WTC11 (cell line): Measurements from ENCODE around the gene DACT3. TPM values are rescaled to one million over a fixed set of nuclear protein-coding genes. Genes with fewer than 3 reads are reported as not detected.

Experiments
- ATAC-seq: fragments of 200-7000 bp; cut with Tn5 transposase; 2 replicates; pipeline ENCODE4 v1.10.0; 2021; ENCODE audit warnings: mild to moderate bottlenecking, moderate library complexity
- CTCF ChIA-PET: fragments of 300-600 bp; sonication (Branson Sonifier 250); formaldehyde crosslinking; loops from one replicate; lab custom pipeline; 2021; ENCODE audit warnings: antibody characterized with exemption; lab: Charles Lee
- POLR2A ChIA-PET: fragments of 350-600 bp; sonication (Branson Sonifier 250); formaldehyde crosslinking; loops from one replicate; lab custom pipeline; 2021; ENCODE audit warnings: antibody characterized with exemption; lab: Charles Lee
- DNase-seq: peaks from one replicate; pipeline ENCODE4 v3.0.0; 2021; ENCODE audit warnings: low spot score
- H3K27ac Mint-ChIP-seq: 2 replicates; pipeline ENCODE4 v1.8.0; 2021; ENCODE audit warnings: mixed read lengths
- H3K27me3 Mint-ChIP-seq: 2 replicates; pipeline ENCODE4 v1.8.0; 2021; ENCODE audit warnings: low read depth, mild to moderate bottlenecking, moderate library complexity, mixed read lengths
- H3K36me3 Mint-ChIP-seq: 2 replicates; pipeline ENCODE4 v1.8.0; 2021; ENCODE audit warnings: mixed read lengths
- H3K4me1 Mint-ChIP-seq: 2 replicates; pipeline ENCODE4 v1.8.0; 2022; ENCODE audit warnings: mixed read lengths
- H3K4me3 Mint-ChIP-seq: 2 replicates; pipeline ENCODE4 v1.8.0; 2021; ENCODE audit warnings: mild to moderate bottlenecking, moderate library complexity, mixed read lengths
- H3K9me3 Mint-ChIP-seq: 2 replicates; pipeline ENCODE4 v1.8.0; 2021; ENCODE audit warnings: mixed read lengths
- ATF1 ChIP-seq: sonication (generic); formaldehyde crosslinking; IDR thresholded peaks from 2 replicates; pipeline ENCODE4 v1.8.1; 2023; ENCODE audit warnings: mild to moderate bottlenecking, moderate library complexity, missing genetic modification reagents
- CREB1 ChIP-seq: sonication (generic); formaldehyde crosslinking; IDR thresholded peaks from 2 replicates; pipeline ENCODE4 v1.8.0; 2023; ENCODE audit warnings: mild to moderate bottlenecking, missing genetic modification reagents
- EMX1 ChIP-seq: fragments of 250-450 bp; sonication (Bioruptor Pico); IDR thresholded peaks from 2 replicates; pipeline ENCODE4 v1.8.0; 2021; ENCODE audit warnings: mild to moderate bottlenecking
- ESRRA ChIP-seq: sonication (generic); formaldehyde crosslinking; IDR thresholded peaks from 2 replicates; pipeline ENCODE4 v1.8.1; 2022; ENCODE audit warnings: mild to moderate bottlenecking, missing genetic modification reagents, borderline replicate concordance
- GRHL2 ChIP-seq: fragments of 250-450 bp; sonication (Bioruptor Pico); IDR thresholded peaks from 2 replicates; pipeline ENCODE4 v1.8.0; 2022; ENCODE audit warnings: mild to moderate bottlenecking, moderate library complexity; ENCODE audit not compliant: insufficient replicate concordance, severe bottlenecking
- GTF2I ChIP-seq: fragments of 250-450 bp; sonication (Bioruptor Pico); conservative IDR thresholded peaks from 2 replicates; pipeline ENCODE4 v1.4.0; 2021; ENCODE audit warnings: mild to moderate bottlenecking
- JAZF1 ChIP-seq: fragments of 250-450 bp; sonication (Bioruptor Pico); IDR thresholded peaks from 2 replicates; pipeline ENCODE4 v1.9.0; 2021; ENCODE audit warnings: moderate library complexity, mild to moderate bottlenecking, inconsistent platforms
- JUN ChIP-seq: sonication (generic); formaldehyde crosslinking; IDR thresholded peaks from 2 replicates; pipeline ENCODE4 v1.8.0; 2023; ENCODE audit warnings: mild to moderate bottlenecking, missing genetic modification reagents
- NFYB ChIP-seq: sonication (generic); formaldehyde crosslinking; conservative IDR thresholded peaks from 2 replicates; pipeline ENCODE4 v1.8.0; 2022; ENCODE audit warnings: low read depth, missing genetic modification reagents
- NR1H2 ChIP-seq: sonication (generic); formaldehyde crosslinking; IDR thresholded peaks from 2 replicates; pipeline ENCODE4 v1.9.0; 2021; ENCODE audit warnings: mild to moderate bottlenecking, moderate library complexity, missing genetic modification reagents
- OVOL2 ChIP-seq: fragments of 250-450 bp; sonication (Bioruptor Pico); IDR thresholded peaks from 2 replicates; pipeline ENCODE4 v1.9.0; 2021; ENCODE audit warnings: mild to moderate bottlenecking, borderline replicate concordance
- PRRX2 ChIP-seq: fragments of 250-450 bp; sonication (Bioruptor Pico); IDR thresholded peaks from 2 replicates; pipeline ENCODE4 v1.8.0; 2021; ENCODE audit warnings: mild to moderate bottlenecking
- RELA ChIP-seq: sonication (generic); formaldehyde crosslinking; IDR thresholded peaks from 2 replicates; pipeline ENCODE4 v1.8.1; 2022; ENCODE audit warnings: missing genetic modification reagents, mild to moderate bottlenecking, borderline replicate concordance
- SMAD4 ChIP-seq: sonication (generic); formaldehyde crosslinking; IDR thresholded peaks from 2 replicates; pipeline ENCODE4 v1.8.0; 2022; ENCODE audit warnings: mild to moderate bottlenecking, missing genetic modification reagents
- SOX15 ChIP-seq: fragments of 250-450 bp; sonication (Bioruptor Pico); IDR thresholded peaks from 2 replicates; pipeline ENCODE4 v1.9.0; 2021; ENCODE audit warnings: mild to moderate bottlenecking
- TEAD1 ChIP-seq: sonication (generic); formaldehyde crosslinking; IDR thresholded peaks from 2 replicates; pipeline ENCODE4 v1.8.0; 2022; ENCODE audit warnings: mild to moderate bottlenecking, missing genetic modification reagents
- ZNF138 ChIP-seq: sonication (generic); formaldehyde crosslinking; conservative IDR thresholded peaks from 2 replicates; pipeline ENCODE4 v1.8.1; 2022; ENCODE audit warnings: mild to moderate bottlenecking, moderate library complexity, missing genetic modification reagents
- ZNF232 ChIP-seq: sonication (generic); formaldehyde crosslinking; IDR thresholded peaks from 2 replicates; pipeline ENCODE4 v1.8.0; 2022; ENCODE audit warnings: mild to moderate bottlenecking, missing genetic modification reagents
- ZNF671 ChIP-seq: fragments of 250-450 bp; sonication (Bioruptor Pico); IDR thresholded peaks from 2 replicates; pipeline ENCODE4 v1.8.0; 2021; ENCODE audit warnings: mild to moderate bottlenecking
- total RNA-seq: library from RNA; stranded (reverse); gene quantifications from 3 replicates; pipeline ENCODE4 v1.2.3, GENCODE V29; 2021
- TF ChIP-seq, protein P1 (sequence below): sonication (generic); formaldehyde crosslinking; IDR thresholded peaks from 2 replicates; pipeline ENCODE4 v1.8.1; 2022; ENCODE audit warnings: mild to moderate bottlenecking, missing genetic modification reagents, moderate library complexity, borderline replicate concordance
- TF ChIP-seq, protein P2 (sequence below): sonication (generic); formaldehyde crosslinking; IDR thresholded peaks from 2 replicates; pipeline ENCODE4 v1.8.0; 2022; ENCODE audit warnings: mild to moderate bottlenecking, missing genetic modification reagents
- TF ChIP-seq, protein P3 (sequence below): sonication (generic); formaldehyde crosslinking; IDR thresholded peaks from 2 replicates; pipeline ENCODE4 v1.8.1; 2022; ENCODE audit warnings: low read depth, missing genetic modification reagents, borderline replicate concordance
- TF ChIP-seq, protein P4 (sequence below): sonication (generic); formaldehyde crosslinking; IDR thresholded peaks from 2 replicates; pipeline ENCODE4 v1.8.0; 2023; ENCODE audit warnings: mild to moderate bottlenecking, missing genetic modification reagents
- TF ChIP-seq, protein P5 (sequence below): fragments of 250-450 bp; sonication (Bioruptor Pico); conservative IDR thresholded peaks from 2 replicates; pipeline ENCODE4 v1.9.0; 2021; ENCODE audit warnings: mild to moderate bottlenecking
- TF ChIP-seq, protein P6 (sequence below): sonication (generic); formaldehyde crosslinking; IDR thresholded peaks from 2 replicates; pipeline ENCODE4 v1.8.0; 2022; ENCODE audit warnings: mild to moderate bottlenecking, missing genetic modification reagents

The DACT3 gene
- total RNA-seq, 1 experiment from 2014 or later, result 1.9 TPM

DNA sequence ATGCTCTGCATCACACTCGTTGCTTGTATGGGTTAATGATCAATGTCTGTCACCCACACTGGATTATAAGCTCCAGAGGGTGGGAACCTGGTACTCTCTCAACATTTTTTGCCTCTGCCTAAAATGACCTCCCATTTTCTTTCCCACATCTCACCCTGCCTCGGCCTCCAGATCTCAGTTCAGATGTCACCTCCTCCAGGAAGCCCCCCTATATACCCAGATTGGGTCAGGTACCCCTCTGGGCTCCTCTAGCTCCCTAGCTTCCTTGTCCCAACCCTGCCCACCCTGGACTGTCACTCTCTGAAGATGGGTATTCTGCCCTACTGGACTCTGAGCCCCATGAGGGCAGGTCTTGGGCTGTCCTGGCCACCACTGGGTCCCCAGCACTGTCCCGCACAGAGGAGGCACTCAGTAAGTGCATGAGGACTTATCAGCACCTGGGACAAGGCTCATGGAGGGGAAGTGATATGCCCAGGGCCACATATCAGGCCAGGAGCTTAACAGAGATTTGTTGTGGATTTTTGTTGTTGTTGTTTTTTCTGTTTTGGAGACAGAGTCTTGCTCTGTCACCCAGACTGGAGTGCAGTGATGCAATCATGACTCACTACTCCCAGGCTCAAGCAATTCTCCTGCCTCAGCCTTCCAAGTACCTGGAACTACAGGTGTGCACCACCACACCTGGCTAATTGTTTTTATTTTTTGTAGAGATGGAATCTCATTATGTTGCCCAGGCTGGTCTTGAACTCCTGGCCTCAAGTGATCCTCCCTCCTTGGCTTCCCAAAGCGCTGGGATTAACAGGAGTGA is 32.1 kb upstream of the DACT3 start (continued):
- TF ChIP-seq, protein P1, sequence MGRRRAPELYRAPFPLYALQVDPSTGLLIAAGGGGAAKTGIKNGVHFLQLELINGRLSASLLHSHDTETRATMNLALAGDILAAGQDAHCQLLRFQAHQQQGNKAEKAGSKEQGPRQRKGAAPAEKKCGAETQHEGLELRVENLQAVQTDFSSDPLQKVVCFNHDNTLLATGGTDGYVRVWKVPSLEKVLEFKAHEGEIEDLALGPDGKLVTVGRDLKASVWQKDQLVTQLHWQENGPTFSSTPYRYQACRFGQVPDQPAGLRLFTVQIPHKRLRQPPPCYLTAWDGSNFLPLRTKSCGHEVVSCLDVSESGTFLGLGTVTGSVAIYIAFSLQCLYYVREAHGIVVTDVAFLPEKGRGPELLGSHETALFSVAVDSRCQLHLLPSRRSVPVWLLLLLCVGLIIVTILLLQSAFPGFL, result no peak

DNA sequence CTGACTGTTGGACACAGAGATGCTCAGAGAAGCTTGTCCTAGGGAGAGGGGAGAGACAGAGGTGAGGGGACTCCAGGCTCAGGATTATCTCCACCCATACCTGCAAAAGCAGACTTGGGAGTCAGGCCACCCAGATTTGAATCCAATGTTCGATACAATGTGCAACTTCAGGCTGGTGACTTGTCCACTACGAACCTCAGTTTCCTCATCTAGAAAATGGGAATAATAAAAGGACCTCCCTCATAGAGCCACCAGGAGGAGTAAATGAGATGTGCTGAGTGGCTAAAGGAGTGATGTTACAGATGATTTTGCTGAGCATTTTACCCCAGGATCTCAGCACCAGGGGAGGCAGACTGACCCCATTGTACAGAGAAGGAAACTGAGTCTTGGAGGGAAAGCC is 31.0 kb upstream of the DACT3 start:
- ChIA-PET POLR2A (no interaction called here), CTCF (no interaction called here)
- no peak for DNase-seq
- no peak overlapping the region for H3K27ac Mint-ChIP-seq
- no peak for ATAC-seq
- H3K4me1 Mint-ChIP-seq, result peaks cover 9% of the 10 kb centered on the region
- TF ChIP-seq EMX1 (CRISPR knock-in tag) (no peak), NFYB (no peak), JAZF1 (CRISPR knock-in tag) (no peak), SMAD4 (CRISPR knock-in tag) (no peak), OVOL2 (CRISPR knock-in tag) (no peak), GTF2I (CRISPR knock-in tag) (no peak)
- TF ChIP-seq, protein P2, sequence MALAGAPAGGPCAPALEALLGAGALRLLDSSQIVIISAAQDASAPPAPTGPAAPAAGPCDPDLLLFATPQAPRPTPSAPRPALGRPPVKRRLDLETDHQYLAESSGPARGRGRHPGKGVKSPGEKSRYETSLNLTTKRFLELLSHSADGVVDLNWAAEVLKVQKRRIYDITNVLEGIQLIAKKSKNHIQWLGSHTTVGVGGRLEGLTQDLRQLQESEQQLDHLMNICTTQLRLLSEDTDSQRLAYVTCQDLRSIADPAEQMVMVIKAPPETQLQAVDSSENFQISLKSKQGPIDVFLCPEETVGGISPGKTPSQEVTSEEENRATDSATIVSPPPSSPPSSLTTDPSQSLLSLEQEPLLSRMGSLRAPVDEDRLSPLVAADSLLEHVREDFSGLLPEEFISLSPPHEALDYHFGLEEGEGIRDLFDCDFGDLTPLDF (CRISPR knock-in tag), result no peak
- TF ChIP-seq, protein P3, sequence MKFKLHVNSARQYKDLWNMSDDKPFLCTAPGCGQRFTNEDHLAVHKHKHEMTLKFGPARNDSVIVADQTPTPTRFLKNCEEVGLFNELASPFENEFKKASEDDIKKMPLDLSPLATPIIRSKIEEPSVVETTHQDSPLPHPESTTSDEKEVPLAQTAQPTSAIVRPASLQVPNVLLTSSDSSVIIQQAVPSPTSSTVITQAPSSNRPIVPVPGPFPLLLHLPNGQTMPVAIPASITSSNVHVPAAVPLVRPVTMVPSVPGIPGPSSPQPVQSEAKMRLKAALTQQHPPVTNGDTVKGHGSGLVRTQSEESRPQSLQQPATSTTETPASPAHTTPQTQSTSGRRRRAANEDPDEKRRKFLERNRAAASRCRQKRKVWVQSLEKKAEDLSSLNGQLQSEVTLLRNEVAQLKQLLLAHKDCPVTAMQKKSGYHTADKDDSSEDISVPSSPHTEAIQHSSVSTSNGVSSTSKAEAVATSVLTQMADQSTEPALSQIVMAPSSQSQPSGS (CRISPR knock-in tag), result no peak
- TF ChIP-seq, protein P4, sequence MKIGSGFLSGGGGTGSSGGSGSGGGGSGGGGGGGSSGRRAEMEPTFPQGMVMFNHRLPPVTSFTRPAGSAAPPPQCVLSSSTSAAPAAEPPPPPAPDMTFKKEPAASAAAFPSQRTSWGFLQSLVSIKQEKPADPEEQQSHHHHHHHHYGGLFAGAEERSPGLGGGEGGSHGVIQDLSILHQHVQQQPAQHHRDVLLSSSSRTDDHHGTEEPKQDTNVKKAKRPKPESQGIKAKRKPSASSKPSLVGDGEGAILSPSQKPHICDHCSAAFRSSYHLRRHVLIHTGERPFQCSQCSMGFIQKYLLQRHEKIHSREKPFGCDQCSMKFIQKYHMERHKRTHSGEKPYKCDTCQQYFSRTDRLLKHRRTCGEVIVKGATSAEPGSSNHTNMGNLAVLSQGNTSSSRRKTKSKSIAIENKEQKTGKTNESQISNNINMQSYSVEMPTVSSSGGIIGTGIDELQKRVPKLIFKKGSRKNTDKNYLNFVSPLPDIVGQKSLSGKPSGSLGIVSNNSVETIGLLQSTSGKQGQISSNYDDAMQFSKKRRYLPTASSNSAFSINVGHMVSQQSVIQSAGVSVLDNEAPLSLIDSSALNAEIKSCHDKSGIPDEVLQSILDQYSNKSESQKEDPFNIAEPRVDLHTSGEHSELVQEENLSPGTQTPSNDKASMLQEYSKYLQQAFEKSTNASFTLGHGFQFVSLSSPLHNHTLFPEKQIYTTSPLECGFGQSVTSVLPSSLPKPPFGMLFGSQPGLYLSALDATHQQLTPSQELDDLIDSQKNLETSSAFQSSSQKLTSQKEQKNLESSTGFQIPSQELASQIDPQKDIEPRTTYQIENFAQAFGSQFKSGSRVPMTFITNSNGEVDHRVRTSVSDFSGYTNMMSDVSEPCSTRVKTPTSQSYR (CRISPR knock-in tag), result no peak
- TF ChIP-seq, protein P5, sequence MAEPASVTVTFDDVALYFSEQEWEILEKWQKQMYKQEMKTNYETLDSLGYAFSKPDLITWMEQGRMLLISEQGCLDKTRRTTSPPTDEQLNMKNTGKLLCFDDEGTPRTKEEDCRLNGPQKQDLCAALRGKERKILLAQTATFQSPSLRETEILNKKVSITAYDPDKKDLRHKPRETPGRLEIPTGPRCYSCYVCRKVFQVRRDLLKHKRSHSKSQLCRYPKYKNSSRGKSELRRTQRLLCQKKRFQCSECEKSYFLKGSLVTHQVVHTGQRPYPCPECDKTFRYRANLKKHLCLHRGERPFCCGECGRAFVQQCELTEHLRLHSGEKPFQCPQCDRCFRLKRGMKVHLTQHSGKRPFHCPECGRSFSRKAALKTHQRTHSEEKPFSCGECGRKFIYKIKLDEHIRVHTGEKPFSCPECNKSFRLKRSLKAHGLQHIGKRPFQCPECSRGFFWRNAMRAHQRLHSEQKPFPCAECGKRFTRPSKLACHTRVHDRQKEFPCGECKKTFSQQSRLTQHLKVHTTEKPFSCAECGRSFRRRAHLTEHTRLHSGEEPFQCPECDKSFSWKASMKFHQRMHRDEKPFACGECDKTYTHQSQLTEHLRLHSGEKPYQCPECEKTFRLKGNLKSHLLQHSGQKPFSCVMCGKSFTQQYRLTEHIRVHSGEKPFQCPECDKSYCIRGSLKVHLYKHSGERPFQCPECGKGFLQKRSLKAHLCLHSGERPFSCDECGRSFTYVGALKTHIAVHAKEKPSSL (CRISPR knock-in tag), result no peak
- H3K27me3 Mint-ChIP-seq, result no peaks in the 10 kb centered on the region
- peaks cover 6% of the 10 kb centered on the region for H3K9me3 Mint-ChIP-seq
- no peak overlapping the region for H3K4me3 Mint-ChIP-seq
- peaks cover 88% of the 10 kb centered on the region for H3K36me3 Mint-ChIP-seq

DNA sequence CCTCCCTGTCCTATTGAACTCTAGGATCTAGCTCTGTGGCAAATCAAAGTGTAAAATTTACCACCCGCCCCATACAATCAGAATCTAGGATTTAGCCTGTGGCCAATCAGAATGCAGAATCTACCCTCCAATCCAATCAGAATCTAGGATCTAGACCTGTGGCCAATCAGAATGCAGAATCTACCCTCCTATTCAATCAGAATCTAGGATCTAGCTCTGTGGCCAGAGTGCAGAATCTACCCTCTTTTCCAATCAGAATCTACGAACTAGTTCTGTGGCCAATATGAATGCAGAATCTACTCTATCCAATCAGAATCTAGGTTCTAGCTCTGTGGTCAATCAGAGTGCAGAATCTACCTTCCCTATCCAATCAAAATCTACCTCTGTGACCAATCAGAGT is 30.1 kb upstream of the DACT3 start:
- Mint-ChIP-seq H3K9me3 (peaks cover 6% of the 10 kb centered on the region), H3K27me3 (no peaks in the 10 kb centered on the region), H3K4me1 (peaks cover 1% of the 10 kb centered on the region), H3K36me3 (peaks cover 89% of the 10 kb centered on the region), H3K4me3 (no peak overlapping the region), H3K27ac (no peak overlapping the region)
- ChIA-PET CTCF (no interaction called here), POLR2A (no interaction called here)
- DNase-seq (no peak), ATAC-seq (no peak)
- TF ChIP-seq RELA (CRISPR knock-in tag) (no peak), SOX15 (CRISPR knock-in tag) (no peak), CREB1 (CRISPR knock-in tag) (no peak), ATF1 (CRISPR knock-in tag) (no peak), JUN (CRISPR knock-in tag) (no peak), ZNF232 (CRISPR knock-in tag) (no peak), GRHL2 (CRISPR knock-in tag) (no peak), ESRRA (CRISPR knock-in tag) (no peak), GTF2I (CRISPR knock-in tag) (no peak), NR1H2 (CRISPR knock-in tag) (no peak), ZNF138 (no peak), ZNF671 (CRISPR knock-in tag) (no peak), PRRX2 (CRISPR knock-in tag) (no peak), TEAD1 (CRISPR knock-in tag) (no peak)
- TF ChIP-seq, protein P2 (CRISPR knock-in tag), result no peak
- TF ChIP-seq, protein P6, sequence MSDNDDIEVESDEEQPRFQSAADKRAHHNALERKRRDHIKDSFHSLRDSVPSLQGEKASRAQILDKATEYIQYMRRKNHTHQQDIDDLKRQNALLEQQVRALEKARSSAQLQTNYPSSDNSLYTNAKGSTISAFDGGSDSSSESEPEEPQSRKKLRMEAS, result no peak
